WTC11 (cell line): ENCODE measurements around the gene PSORS1C1. TPM values are rescaled to one million over a fixed set of nuclear protein-coding genes. Genes with fewer than 3 reads are reported as not detected.

Source experiments
- ATAC-seq: fragments of 200-7000 bp; cut with Tn5 transposase; 2 replicates; pipeline ENCODE4 v1.10.0; 2021; ENCODE audit warnings: mild to moderate bottlenecking, moderate library complexity
- CTCF ChIA-PET: fragments of 300-600 bp; sonication (Branson Sonifier 250); formaldehyde crosslinking; loops from one replicate; lab custom pipeline; 2021; ENCODE audit warnings: antibody characterized with exemption; lab: Charles Lee
- POLR2A ChIA-PET: fragments of 350-600 bp; sonication (Branson Sonifier 250); formaldehyde crosslinking; loops from one replicate; lab custom pipeline; 2021; ENCODE audit warnings: antibody characterized with exemption; lab: Charles Lee
- DNase-seq: peaks from one replicate; pipeline ENCODE4 v3.0.0; 2021; ENCODE audit warnings: low spot score
- H3K27ac Mint-ChIP-seq: 2 replicates; pipeline ENCODE4 v1.8.0; 2021; ENCODE audit warnings: mixed read lengths
- H3K27me3 Mint-ChIP-seq: 2 replicates; pipeline ENCODE4 v1.8.0; 2021; ENCODE audit warnings: low read depth, mild to moderate bottlenecking, moderate library complexity, mixed read lengths
- H3K36me3 Mint-ChIP-seq: 2 replicates; pipeline ENCODE4 v1.8.0; 2021; ENCODE audit warnings: mixed read lengths
- H3K4me1 Mint-ChIP-seq: 2 replicates; pipeline ENCODE4 v1.8.0; 2022; ENCODE audit warnings: mixed read lengths
- H3K4me3 Mint-ChIP-seq: 2 replicates; pipeline ENCODE4 v1.8.0; 2021; ENCODE audit warnings: mild to moderate bottlenecking, moderate library complexity, mixed read lengths
- H3K9me3 Mint-ChIP-seq: 2 replicates; pipeline ENCODE4 v1.8.0; 2021; ENCODE audit warnings: mixed read lengths
- ATF3 ChIP-seq: sonication (generic); formaldehyde crosslinking; conservative IDR thresholded peaks from 2 replicates; pipeline ENCODE4 v1.8.1; 2022; ENCODE audit warnings: mild to moderate bottlenecking, missing genetic modification reagents
- CTCF ChIP-seq: fragments of 200-600 bp; IDR thresholded peaks from 2 replicates; pipeline ENCODE4 v1.8.0; 2022; ENCODE audit warnings: antibody characterized with exemption
- ETV6 ChIP-seq: sonication (generic); formaldehyde crosslinking; IDR thresholded peaks from 2 replicates; pipeline ENCODE4 v1.8.1; 2022; ENCODE audit warnings: mild to moderate bottlenecking, missing genetic modification reagents
- FOXJ3 ChIP-seq: sonication (generic); formaldehyde crosslinking; IDR thresholded peaks from 2 replicates; pipeline ENCODE4 v1.9.0; 2021; ENCODE audit warnings: missing genetic modification reagents, mild to moderate bottlenecking, borderline replicate concordance
- JAZF1 ChIP-seq: fragments of 250-450 bp; sonication (Bioruptor Pico); IDR thresholded peaks from 2 replicates; pipeline ENCODE4 v1.9.0; 2021; ENCODE audit warnings: moderate library complexity, mild to moderate bottlenecking, inconsistent platforms
- MAX ChIP-seq: sonication (generic); formaldehyde crosslinking; IDR thresholded peaks from 2 replicates; pipeline ENCODE4 v1.8.0; 2022; ENCODE audit warnings: mild to moderate bottlenecking, missing genetic modification reagents
- NR1H2 ChIP-seq: sonication (generic); formaldehyde crosslinking; IDR thresholded peaks from 2 replicates; pipeline ENCODE4 v1.9.0; 2021; ENCODE audit warnings: mild to moderate bottlenecking, moderate library complexity, missing genetic modification reagents
- ZNF532 ChIP-seq: fragments of 250-450 bp; sonication (Bioruptor Pico); IDR thresholded peaks from 2 replicates; pipeline ENCODE4 v1.9.0; 2021; ENCODE audit warnings: mild to moderate bottlenecking, borderline replicate concordance
- total RNA-seq: library from RNA; stranded (reverse); gene quantifications from 3 replicates; pipeline ENCODE4 v1.2.3, GENCODE V29; 2021
- TF ChIP-seq, protein P1 (sequence below): sonication (generic); formaldehyde crosslinking; IDR thresholded peaks from 2 replicates; pipeline ENCODE4 v1.8.1; 2023; ENCODE audit warnings: mild to moderate bottlenecking, missing genetic modification reagents

PSORS1C1 gene
- total RNA-seq, 1 experiment from 2014 or later = 0.66 TPM

- POLR2A ChIA-PET = interaction anchor here (0.6 to 0.7 kb wide), 2 partner anchors 22 to 538 kb away, joined by 4 to 6 read pairs; no protein-coding TSS in a partner anchor
These were observed 38.2 kb downstream of the PSORS1C1 start for GRCh38 chr6:31152781-31153180.

More at GRCh38 chr6:31152781-31153180, 38.2 kb downstream of the PSORS1C1 start:
- ATAC-seq = no peak
- DNase-seq = no peak
- H3K27ac Mint-ChIP-seq = no peak overlapping the region
- CTCF ChIA-PET = interaction anchor here (0.6 to 1.4 kb wide), 7 partner anchors 9 to 1715 kb away, joined by 3 to 4 read pairs (median 3); no protein-coding TSS in a partner anchor
- peaks cover 21% of the 10 kb centered on the region for H3K4me1 Mint-ChIP-seq
- no peak overlapping the region for H3K4me3 Mint-ChIP-seq
- TF ChIP-seq FOXJ3 (no peak), ZNF532 (CRISPR knock-in tag) (no peak), MAX (CRISPR knock-in tag) (no peak), CTCF (no peak), ATF3 (CRISPR knock-in tag) (no peak), JAZF1 (CRISPR knock-in tag) (no peak), ETV6 (CRISPR knock-in tag) (no peak), NR1H2 (CRISPR knock-in tag) (no peak)
- TF ChIP-seq, protein P1, sequence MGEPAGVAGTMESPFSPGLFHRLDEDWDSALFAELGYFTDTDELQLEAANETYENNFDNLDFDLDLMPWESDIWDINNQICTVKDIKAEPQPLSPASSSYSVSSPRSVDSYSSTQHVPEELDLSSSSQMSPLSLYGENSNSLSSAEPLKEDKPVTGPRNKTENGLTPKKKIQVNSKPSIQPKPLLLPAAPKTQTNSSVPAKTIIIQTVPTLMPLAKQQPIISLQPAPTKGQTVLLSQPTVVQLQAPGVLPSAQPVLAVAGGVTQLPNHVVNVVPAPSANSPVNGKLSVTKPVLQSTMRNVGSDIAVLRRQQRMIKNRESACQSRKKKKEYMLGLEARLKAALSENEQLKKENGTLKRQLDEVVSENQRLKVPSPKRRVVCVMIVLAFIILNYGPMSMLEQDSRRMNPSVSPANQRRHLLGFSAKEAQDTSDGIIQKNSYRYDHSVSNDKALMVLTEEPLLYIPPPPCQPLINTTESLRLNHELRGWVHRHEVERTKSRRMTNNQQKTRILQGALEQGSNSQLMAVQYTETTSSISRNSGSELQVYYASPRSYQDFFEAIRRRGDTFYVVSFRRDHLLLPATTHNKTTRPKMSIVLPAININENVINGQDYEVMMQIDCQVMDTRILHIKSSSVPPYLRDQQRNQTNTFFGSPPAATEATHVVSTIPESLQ = no peak
- H3K9me3 Mint-ChIP-seq = no peaks in the 10 kb centered on the region
- H3K36me3 Mint-ChIP-seq = peaks cover 52% of the 10 kb centered on the region
- no peaks in the 10 kb centered on the region for H3K27me3 Mint-ChIP-seq
